GM12892 (cell line): Measurements from ENCODE around the gene SEMA3C.

Source experiments
- POLR2AphosphoS5 ChIP-seq: IDR thresholded peaks from 2 replicates; pipeline ENCODE4 v1.6.1; 2011; ENCODE audit warnings: low read depth, low read length, control low read depth
- TAF1 ChIP-seq: IDR thresholded peaks from 2 replicates; pipeline ENCODE4 v1.6.1; 2011; ENCODE audit warnings: low read depth, mild to moderate bottlenecking, control low read depth, low read length, borderline replicate concordance

DNA sequence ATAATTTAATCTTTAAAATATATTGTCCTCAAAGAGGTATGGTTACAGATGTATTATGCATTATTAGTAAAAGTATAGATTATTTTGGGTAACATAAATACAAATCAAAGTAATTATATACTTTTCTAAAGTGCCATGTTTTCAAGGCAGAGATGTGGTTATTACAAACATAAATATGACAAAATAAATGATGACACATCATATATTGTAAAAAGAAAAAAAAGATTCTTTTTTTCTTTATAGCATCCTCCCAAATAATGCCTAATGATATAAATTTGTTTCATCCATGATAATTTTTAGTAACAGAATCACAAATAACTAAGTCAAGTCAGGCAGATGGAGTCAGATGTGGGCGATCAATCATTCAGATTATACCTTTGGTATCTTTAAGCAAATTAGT lies 29.3 kb downstream of the SEMA3C start:
- TF ChIP-seq TAF1 (no peak), POLR2AphosphoS5 (no peak)
